HG02759 (cell line): ENCODE measurements around the gene DKK1.
"Not testable (repeated sequence)": the region's sequence is repeated elsewhere in the genome, so short reads cannot be mapped to it uniquely, and the experiment has no call there.

Experiments
- ATAC-seq: cut with Tn5 transposase; IDR thresholded peaks from one replicate; pipeline ENCODE4 v1.9.1; 2021; ENCODE audit warnings: mild to moderate bottlenecking, moderate library complexity; ENCODE audit not compliant: unreplicated experiment

Gene DKK1

DNA sequence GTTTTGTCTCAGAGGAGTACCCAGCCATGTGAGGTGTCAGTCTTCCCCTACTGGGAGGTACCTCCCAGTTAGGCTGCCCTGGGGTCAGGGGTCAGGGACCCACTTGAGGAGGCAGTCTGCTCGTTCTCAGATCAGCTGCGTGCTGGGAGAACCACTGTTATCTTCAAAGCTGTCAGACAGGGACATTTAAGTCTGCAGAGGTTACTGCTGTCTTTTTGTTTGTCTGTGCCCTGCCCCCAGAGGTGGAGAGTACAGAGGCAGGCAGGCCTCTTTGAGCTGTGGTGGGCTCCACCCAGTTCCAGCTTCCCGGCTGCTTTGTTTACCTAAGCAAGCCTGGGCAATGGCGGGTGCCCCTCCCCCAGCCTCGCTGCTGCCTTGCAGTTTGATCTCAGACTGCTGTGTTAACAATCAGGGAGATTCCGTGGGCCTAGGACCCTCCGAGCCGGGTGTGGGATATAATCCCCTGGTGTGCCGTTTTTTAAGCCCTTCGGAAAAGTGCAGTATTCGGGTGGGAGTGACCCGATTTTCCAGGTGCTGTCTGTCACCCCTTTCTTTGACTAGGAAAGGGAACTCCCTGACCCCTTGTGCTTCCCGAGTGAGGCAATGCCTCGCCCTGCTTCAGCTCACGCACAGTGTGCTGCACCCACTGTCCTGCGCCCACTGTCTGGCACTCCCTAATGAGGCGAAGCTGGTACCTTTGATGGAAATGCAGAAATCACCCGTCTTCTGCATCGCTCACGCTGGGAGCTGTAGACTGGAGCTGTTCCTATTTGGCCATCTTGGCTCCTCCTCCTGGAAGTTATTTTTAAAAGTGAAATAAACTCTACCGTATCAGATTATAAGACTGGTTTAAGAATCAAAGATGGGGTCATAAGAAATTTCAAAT is 51.7 kb downstream of the DKK1 start:
- not testable (repeated sequence) for ATAC-seq
